GM12878 (cell line): ENCODE data around the gene CCDC18. TPM values are rescaled to one million over a fixed set of nuclear protein-coding genes. Genes with fewer than 3 reads are reported as not detected.

Experiments used
- BACH1 ChIP-seq: fragments of 450-650 bp; IDR thresholded peaks from 2 replicates; pipeline ENCODE4 v1.6.1; 2017; ENCODE audit warnings: mild to moderate bottlenecking, borderline replicate concordance
- BCLAF1 ChIP-seq: fragments of 450-650 bp; IDR thresholded peaks from 2 replicates; pipeline ENCODE4 v1.6.1; 2017; ENCODE audit warnings: antibody characterized with exemption, mild to moderate bottlenecking, moderate library complexity
- FOXM1 ChIP-seq: IDR thresholded peaks from 2 replicates; pipeline ENCODE4 v1.6.1; 2012; ENCODE audit warnings: low read depth, mild to moderate bottlenecking, inconsistent platforms, low read length, moderate library complexity
- GATAD2B ChIP-seq: fragments of 450-650 bp; conservative IDR thresholded peaks from 2 replicates; pipeline ENCODE4 v1.6.1; 2017; ENCODE audit warnings: low read depth, mild to moderate bottlenecking, moderate library complexity
- HDAC2 ChIP-seq: fragments of 200-600 bp; sonication (generic); IDR thresholded peaks from 2 replicates; pipeline ENCODE4 v1.6.1; 2017
- IRF4 ChIP-seq: IDR thresholded peaks from 2 replicates; pipeline ENCODE4 v1.6.1; 2011; ENCODE audit warnings: low read depth, low read length
- KLF5 ChIP-seq: fragments of 450-650 bp; IDR thresholded peaks from 2 replicates; pipeline ENCODE4 v1.6.1; 2014; ENCODE audit warnings: mild to moderate bottlenecking; ENCODE audit not compliant: partially characterized antibody
- NBN ChIP-seq: fragments of 450-650 bp; IDR thresholded peaks from 2 replicates; pipeline ENCODE4 v1.6.1; 2016
- NFIC ChIP-seq: IDR thresholded peaks from 2 replicates; pipeline ENCODE4 v1.6.1; 2012; ENCODE audit warnings: low read depth, mild to moderate bottlenecking, inconsistent platforms, low read length, moderate library complexity
- POLR2AphosphoS5 ChIP-seq: IDR thresholded peaks from 2 replicates; pipeline ENCODE4 v1.6.1; 2011; ENCODE audit warnings: mild to moderate bottlenecking, low read length, inconsistent platforms
- PRDM15 ChIP-seq: fragments of 450-650 bp; formaldehyde crosslinking; IDR thresholded peaks from 2 replicates; pipeline ENCODE4 v1.4.0; 2020; ENCODE audit warnings: mild to moderate bottlenecking, moderate library complexity
- RELB ChIP-seq: fragments of 450-650 bp; IDR thresholded peaks from 2 replicates; pipeline ENCODE4 v1.6.1; 2017; ENCODE audit warnings: low read depth, mild to moderate bottlenecking, moderate library complexity
- SREBF2 ChIP-seq: IDR thresholded peaks from 2 replicates; pipeline ENCODE4 v1.6.1; 2012; ENCODE audit warnings: mild to moderate bottlenecking, low read length
- TAF1 ChIP-seq: IDR thresholded peaks from 2 replicates; pipeline ENCODE4 v1.6.1; 2011; ENCODE audit warnings: mild to moderate bottlenecking, low read depth, low read length, borderline replicate concordance
- YY1 ChIP-seq: IDR thresholded peaks from 2 replicates; pipeline ENCODE4 v1.6.1; 2011; ENCODE audit warnings: low read depth, mild to moderate bottlenecking, low read length
- ZBTB4 ChIP-seq: fragments of 450-650 bp; formaldehyde crosslinking; IDR thresholded peaks from 2 replicates; pipeline ENCODE4 v1.4.0; 2022; ENCODE audit warnings: mild to moderate bottlenecking, moderate library complexity
- ZNF207 ChIP-seq: fragments of 450-650 bp; IDR thresholded peaks from 2 replicates; pipeline ENCODE4 v1.6.1; 2014; ENCODE audit warnings: antibody characterized with exemption, mild to moderate bottlenecking, borderline replicate concordance
- ZSCAN29 ChIP-seq: fragments of 450-650 bp; IDR thresholded peaks from 2 replicates; pipeline ENCODE4 v1.6.1; 2017; ENCODE audit warnings: mild to moderate bottlenecking, moderate library complexity
- polyA plus RNA-seq, 11 experiments: library from polyadenylated mRNA; depleted of rRNA in 4 of 11; unstranded in 6 of 11; stranded (reverse) in 5 of 11; fragments of >200 nt; fragmentation: Nextera tagmentation in 4 of 11; fragmentation: Illumina TruSeq in 1 of 11; extraction: Ambion mirVana in 4 of 11; extraction: Trizol in 1 of 11; gene quantifications; 1 replicate in 1 of 11; 2 replicates in 10 of 11; pipeline versions ENCODE4 v1.2.1 to v1.2.3, GENCODE V29; 2011 to 2016; ENCODE audit warnings: inconsistent platforms in 2 of 11, missing spikeins in 2 of 11, low read depth in 1 of 11
- total RNA-seq, 4 experiments: library from RNA; depleted of rRNA in 3 of 4; stranded (reverse); fragments of >200 nt in 3 of 4; fragmentation: Illumina TruSeq in 1 of 4; extraction: Trizol in 1 of 4; gene quantifications; 2 replicates each; pipeline versions ENCODE4 v1.2.1 to v1.2.3, GENCODE V29; 2013 to 2021

CCDC18 gene
- total and polyA plus RNA-seq, 10 of the 15 experiments (the other 5 are each of a cell fraction or from before 2014, with no cell fraction given) = 15.6 to 34.9 (median 19.5) TPM

- TF ChIP-seq PRDM15 (CRISPR knock-in tag) = no peak
- peak; percentile 15 for TF ChIP-seq GATAD2B
- TF ChIP-seq SREBF2 = no peak
- peak; percentile 37; the same call in 1 of the 2 replicates for TF ChIP-seq TAF1
- 0 out of 2 replicates have a peak, but pooled peaks have one; percentile 53 for TF ChIP-seq HDAC2
- TF ChIP-seq ZNF207 = 0 out of 2 replicates have a peak, but pooled peaks have one; percentile 66
- no peak for TF ChIP-seq POLR2AphosphoS5
- peak; percentile 68; the same call in 1 of the 2 replicates for TF ChIP-seq NFIC
- TF ChIP-seq FOXM1 = 0 out of 2 replicates have a peak, but pooled peaks have one; percentile 51
- TF ChIP-seq NBN = 0 out of 2 replicates have a peak, but pooled peaks have one; percentile 29
- TF ChIP-seq BACH1 = peak; percentile 30; the same call in 1 of the 2 replicates
- TF ChIP-seq YY1 = peak; percentile 86
- no peak for TF ChIP-seq IRF4
- peak; percentile 31; the same call in 1 of the 2 replicates for TF ChIP-seq RELB
- no peak for TF ChIP-seq BCLAF1
- no peak for TF ChIP-seq ZBTB4 (CRISPR knock-in tag)
- peak; percentile 47 for TF ChIP-seq KLF5
- TF ChIP-seq ZSCAN29 = no peak
Observed at GRCh38 chr1:93180723-93181613, at the start of gene CCDC18 (continued).
